Skin epidermis (tissue), 12 donors: Measurements from ENCODE around the gene S100A7A.

Experiments used
- H3K27ac ChIP-seq, 21 experiments: fragments of 200-600 bp; sonication (generic) in 11 of 21; one replicate each; pipeline ENCODE4 v1.5.0; 2020; ENCODE audit warnings: mild to moderate bottlenecking in 3 of 21, inconsistent platforms in 2 of 21, moderate library complexity in 2 of 21
- H3K4me3 ChIP-seq, 7 experiments: fragments of 200-600 bp; sonication (generic) in 2 of 7; one replicate each; pipeline ENCODE4 v1.5.0; 2020; ENCODE audit warnings: inconsistent platforms in 2 of 7, mild to moderate bottlenecking in 2 of 7, moderate library complexity in 1 of 7

Gene S100A7A

GRCh38 chr1:153415850-153416570, at the start of gene S100A7A:
TSS of gene S100A7A (plus strand) at chr1:153416520. CDS start at chr1:153418083, 1,563 bp downstream.
- Histone ChIP-seq H3K27ac (peak within 1 kb of the TSS in 7 of 21 experiments; percentile 18 to 80 (median 56)), H3K4me3 (peak within 1 kb of the TSS in 1 of 7 experiments; percentile 8)

GRCh38 chr1:153367090-153367489, 49.2 kb upstream of the S100A7A start:
- Histone ChIP-seq H3K4me3 (no peak overlapping the region), H3K27ac (peak overlapping the region in 5 of 21 experiments; percentile 15 to 91 (median 78))

- Histone ChIP-seq H3K4me3 (no peak overlapping the region), H3K27ac (peak overlapping the region in 1 of 21 experiments; percentile 52)
These were observed 47.8 kb upstream of the S100A7A start for GRCh38 chr1:153368495-153368894.

- Histone ChIP-seq H3K4me3 (no peak overlapping the region), H3K27ac (peak overlapping the region in 3 of 21 experiments; percentile 26 to 68 (median 67))
These were observed 46.2 kb upstream of the S100A7A start for GRCh38 chr1:153370146-153370545.

- Histone ChIP-seq H3K27ac (peak overlapping the region in 4 of 21 experiments; percentile 43 to 73 (median 68)), H3K4me3 (no peak overlapping the region)
These were observed 45.1 kb upstream of the S100A7A start for GRCh38 chr1:153371231-153371630.

- Histone ChIP-seq H3K4me3 (no peak overlapping the region), H3K27ac (no peak overlapping the region)
These were observed 43.7 kb upstream of the S100A7A start for GRCh38 chr1:153372571-153372970.

- H3K27ac ChIP-seq, result peak overlapping the region in 3 of 21 experiments; percentile 47 to 74 (median 68)
- H3K4me3 ChIP-seq, result no peak overlapping the region
These were observed 42.2 kb upstream of the S100A7A start for GRCh38 chr1:153374071-153374470.

- H3K4me3 ChIP-seq, result no peak within 1 kb of the TSS
- peak within 1 kb of the TSS in 9 of 21 experiments; percentile 1 to 74 (median 50) for H3K27ac ChIP-seq
These were observed 40.8 kb upstream of the S100A7A start, which contains the start of gene S100A12 for GRCh38 chr1:153375511-153375910. TSS of gene S100A12 (minus strand) at chr1:153375621. CDS start at chr1:153374592, 1,029 bp downstream.

GRCh38 chr1:153379591-153379990, 36.7 kb upstream of the S100A7A start:
- Histone ChIP-seq H3K4me3 (no peak overlapping the region), H3K27ac (no peak overlapping the region)

GRCh38 chr1:153380711-153381110, 35.6 kb upstream of the S100A7A start:
- H3K4me3 ChIP-seq, result no peak overlapping the region
- H3K27ac ChIP-seq, result no peak overlapping the region

GRCh38 chr1:153384958-153385580, 31.3 kb upstream of the S100A7A start:
- no peak overlapping the region for H3K4me3 ChIP-seq
- peak overlapping the region in 14 of 21 experiments; percentile 8 to 90 (median 70) for H3K27ac ChIP-seq

GRCh38 chr1:153386500-153386901, 29.8 kb upstream of the S100A7A start:
- peak overlapping the region in 15 of 21 experiments; percentile 37 to 90 (median 70) for H3K27ac ChIP-seq
- H3K4me3 ChIP-seq, result no peak overlapping the region

GRCh38 chr1:153387001-153387400, 29.3 kb upstream of the S100A7A start:
- Histone ChIP-seq H3K27ac (peak overlapping the region in 12 of 21 experiments; percentile 3 to 90 (median 64)), H3K4me3 (no peak overlapping the region)

- Histone ChIP-seq H3K4me3 (no peak overlapping the region), H3K27ac (peak overlapping the region in 7 of 21 experiments; percentile 53 to 90 (median 80))
These were observed 28.5 kb upstream of the S100A7A start for GRCh38 chr1:153387785-153388184.

GRCh38 chr1:153389401-153389800, 26.9 kb upstream of the S100A7A start:
- H3K4me3 ChIP-seq, result peak overlapping the region in 4 of 7 experiments; percentile 14 to 39 (median 28)

GRCh38 chr1:153389973-153390879, 26.1 kb upstream of the S100A7A start:
- Histone ChIP-seq H3K4me3 (peak overlapping the region; percentile 14 to 39 (median 24)), H3K27ac (peak overlapping the region in 17 of 21 experiments; percentile 15 to 90 (median 67))

More at GRCh38 chr1:153389401-153389800, 26.9 kb upstream of the S100A7A start:
- peak overlapping the region in 9 of 21 experiments; percentile 55 to 90 (median 80) for H3K27ac ChIP-seq

- peak within 1 kb of the TSS in 17 of 21 experiments; percentile 15 to 90 (median 67) for H3K27ac ChIP-seq
- H3K4me3 ChIP-seq, result peak within 1 kb of the TSS; percentile 14 to 39 (median 24)
These were observed 25.2 kb upstream of the S100A7A start, which contains the start of gene S100A8 for GRCh38 chr1:153390938-153391710. TSS of gene S100A8 (minus strand) at chr1:153391073. CDS start at chr1:153390535, 538 bp downstream.

GRCh38 chr1:153392258-153392657, 24.1 kb upstream of the S100A7A start:
- H3K27ac ChIP-seq, result peak overlapping the region in 4 of 21 experiments; percentile 18 to 68 (median 39)
- H3K4me3 ChIP-seq, result no peak overlapping the region
